COLO668 (cell line): ENCODE measurements around the gene RANBP1.
A peak's percentile ranks its signal among the peaks of the same experiment; 100 is the strongest.

Source experiments
- DNase-seq: peaks from one replicate; lab custom pipeline; 2025; ENCODE audit not compliant: unreplicated experiment; lab: John Stamatoyannopoulos, UW

Gene RANBP1

GRCh38 chr22:20123366-20124082 lies 7.6 kb downstream of the RANBP1 start:
- DNase-seq = no peak

- DNase-seq = no peak
These were observed 8.3 kb downstream of the RANBP1 start for GRCh38 chr22:20124083-20124787.

- no peak for DNase-seq
These were observed 9.6 kb downstream of the RANBP1 start for GRCh38 chr22:20125201-20126174.

- DNase-seq = no peak
These were observed 10.6 kb downstream of the RANBP1 start for GRCh38 chr22:20126284-20127029.

- DNase-seq = no peak
These were observed 11.5 kb downstream of the RANBP1 start for GRCh38 chr22:20127318-20127868.

GRCh38 chr22:20127869-20128618 lies 12.1 kb downstream of the RANBP1 start:
- DNase-seq = no peak

GRCh38 chr22:20128619-20128901 lies 12.7 kb downstream of the RANBP1 start:
- no peak for DNase-seq

- peak; percentile 52 for DNase-seq
These were observed 13.2 kb downstream of the RANBP1 start for GRCh38 chr22:20128902-20129746.

- DNase-seq = no peak
These were observed 13.8 kb downstream of the RANBP1 start for GRCh38 chr22:20129747-20130014.

GRCh38 chr22:20130319-20130718 lies 14.4 kb downstream of the RANBP1 start:
- DNase-seq = peak; percentile 55

GRCh38 chr22:20130731-20131596 lies 15.1 kb downstream of the RANBP1 start:
- DNase-seq = peak; percentile 50

- DNase-seq = no peak
These were observed 15.6 kb downstream of the RANBP1 start, which contains the start of gene ZDHHC8 for GRCh38 chr22:20131597-20131858. Gene ZDHHC8 (plus strand): TSS chr22:20131804. CDS start chr22:20131948, 144 bp downstream.

- DNase-seq = peak; percentile 22
These were observed 16.2 kb downstream of the RANBP1 start for GRCh38 chr22:20131859-20132685.

- no peak for DNase-seq
These were observed 16.9 kb downstream of the RANBP1 start for GRCh38 chr22:20132686-20133246.

- no peak for DNase-seq
These were observed 18.1 kb downstream of the RANBP1 start for GRCh38 chr22:20133930-20134549.

- DNase-seq = no peak
These were observed 19.4 kb downstream of the RANBP1 start for GRCh38 chr22:20135265-20135664.
